Right lung (tissue), 5 donors: Measurements from ENCODE around the gene ZNF341. TPM values are rescaled to one million over a fixed set of nuclear protein-coding genes. Genes with fewer than 3 reads are reported as not detected.

ENCODE experiments used
- DNase-seq, 2 donors: peaks; one replicate each; pipeline ENCODE4 v3.0.0-alpha.2; 2013
- polyA plus RNA-seq, 5 donors: library from polyadenylated mRNA; unstranded; fragments of 120-200 nt; gene quantifications; one replicate each; pipeline versions ENCODE4 v1.2.1 to v1.2.3, GENCODE V29; 2013; ENCODE audit warnings: inconsistent platforms in 1 of 5, low replicate concordance in 1 of 5; ENCODE audit not compliant: insufficient read length in 5 of 5, insufficient read depth in 1 of 5

ZNF341 gene
- polyA plus RNA-seq, 5 donors = 3.0 to 5.3 (median 4.0) TPM

- no peak for DNase-seq
These were observed 34.9 kb downstream of the ZNF341 start for GRCh38 chr20:33766686-33767085.

DNA sequence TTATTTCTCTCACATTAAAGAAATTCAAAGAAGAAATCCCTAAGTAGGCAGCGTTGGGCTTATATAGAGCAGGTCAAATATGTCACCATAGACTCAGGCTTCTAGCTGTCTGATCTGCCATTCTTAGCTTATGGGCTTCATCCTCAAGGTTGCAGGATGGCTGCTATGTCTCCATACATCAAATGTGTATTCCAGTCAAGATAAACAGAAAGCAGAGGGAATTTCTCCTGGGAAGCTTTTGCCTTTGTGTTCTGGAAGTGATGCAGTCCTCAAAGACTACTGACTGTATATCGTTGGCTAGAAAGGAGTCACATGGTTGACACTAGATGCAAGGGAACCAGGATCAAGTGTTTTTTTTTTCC is 36.0 kb downstream of the ZNF341 start:
- DNase-seq = no peak

- DNase-seq = no peak
These were observed 37.2 kb downstream of the ZNF341 start for GRCh38 chr20:33769043-33769442.

- no peak for DNase-seq
These were observed 38.2 kb downstream of the ZNF341 start for GRCh38 chr20:33770005-33770404.

DNA sequence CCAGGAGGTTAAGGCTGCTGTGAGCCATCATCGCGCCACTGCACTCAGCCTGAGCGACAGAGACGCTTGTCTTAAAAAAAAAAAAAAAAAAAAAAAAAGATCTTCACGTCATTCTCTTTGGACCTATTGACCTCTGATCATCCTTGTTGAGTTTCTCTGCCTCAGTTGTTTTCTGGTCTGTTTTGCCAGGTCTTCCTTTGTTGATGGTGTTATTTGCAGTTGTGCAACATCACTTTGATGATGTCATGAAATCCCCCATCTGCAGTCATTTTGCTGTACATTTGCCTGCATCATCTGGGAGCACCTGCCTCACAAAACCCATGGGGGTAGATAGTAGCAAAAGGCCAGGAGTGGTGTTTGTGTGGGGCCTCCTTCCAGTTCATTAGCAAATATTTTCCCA is 40.1 kb downstream of the ZNF341 start:
- no peak for DNase-seq

- no peak for DNase-seq
These were observed 40.6 kb downstream of the ZNF341 start for GRCh38 chr20:33772439-33772838.

- DNase-seq = no peak
These were observed 41.8 kb downstream of the ZNF341 start for GRCh38 chr20:33773412-33774089.

DNA sequence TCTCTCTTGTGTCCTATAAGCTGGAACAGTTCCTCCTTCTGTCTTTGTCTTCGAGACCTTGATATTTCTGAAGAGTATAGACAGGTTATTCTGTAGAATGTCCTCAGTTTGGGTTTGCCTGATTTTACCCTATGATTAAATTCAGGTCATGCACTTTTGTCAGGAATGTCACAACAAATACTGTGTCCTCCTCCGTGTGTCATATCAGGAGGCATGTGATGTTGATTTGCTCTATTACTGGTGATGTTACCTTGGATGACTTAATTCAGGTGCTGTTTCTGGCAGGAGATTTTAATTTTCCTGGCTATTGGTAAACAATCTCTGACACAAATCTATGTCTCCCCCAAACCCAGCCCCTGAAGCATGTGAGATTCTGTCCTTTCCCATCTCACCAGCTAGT is 46.0 kb downstream of the ZNF341 start:
- no peak for DNase-seq

- no peak for DNase-seq
These were observed 49.3 kb downstream of the ZNF341 start for GRCh38 chr20:33781133-33781532.

DNA sequence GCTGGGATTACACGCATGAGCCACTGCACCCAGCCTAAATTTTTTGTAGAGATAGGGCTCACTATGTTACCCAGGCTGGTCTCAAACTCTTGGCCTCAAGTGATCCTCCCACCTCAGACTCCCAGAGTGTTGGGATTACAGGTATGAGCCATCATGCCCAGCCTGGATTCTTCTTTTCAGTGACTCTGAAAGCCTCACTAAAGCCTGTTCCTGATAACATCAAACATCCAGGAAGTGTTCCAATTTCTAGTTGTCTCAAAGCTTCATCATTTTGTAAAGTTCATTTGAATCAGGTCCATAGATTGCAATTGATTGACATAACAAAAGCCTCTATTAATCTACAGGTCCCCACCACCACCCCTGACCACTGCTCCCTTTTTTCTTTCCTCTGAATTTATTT is 50.1 kb downstream of the ZNF341 start:
- no peak for DNase-seq

DNA sequence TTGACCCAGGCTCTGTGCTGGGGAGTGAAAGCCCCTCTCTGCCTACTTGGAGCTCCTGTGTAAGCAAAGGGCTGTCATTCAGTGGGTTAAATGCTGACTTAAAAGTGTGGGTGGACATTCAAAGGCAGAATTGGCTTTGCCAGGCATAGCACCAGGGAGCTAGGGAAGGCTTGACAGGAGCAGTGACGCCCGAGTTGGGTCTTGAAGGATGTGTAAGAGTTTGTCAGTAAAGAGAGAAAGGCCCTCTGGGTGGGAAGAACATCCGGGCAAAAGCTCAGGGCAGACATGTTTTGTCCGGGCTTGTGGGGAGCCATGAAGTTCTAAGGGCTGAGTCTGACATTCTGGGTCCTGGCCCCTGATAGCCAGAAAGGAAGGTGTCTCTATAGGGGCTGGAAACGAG is 51.5 kb downstream of the ZNF341 start:
- DNase-seq = no peak

DNA sequence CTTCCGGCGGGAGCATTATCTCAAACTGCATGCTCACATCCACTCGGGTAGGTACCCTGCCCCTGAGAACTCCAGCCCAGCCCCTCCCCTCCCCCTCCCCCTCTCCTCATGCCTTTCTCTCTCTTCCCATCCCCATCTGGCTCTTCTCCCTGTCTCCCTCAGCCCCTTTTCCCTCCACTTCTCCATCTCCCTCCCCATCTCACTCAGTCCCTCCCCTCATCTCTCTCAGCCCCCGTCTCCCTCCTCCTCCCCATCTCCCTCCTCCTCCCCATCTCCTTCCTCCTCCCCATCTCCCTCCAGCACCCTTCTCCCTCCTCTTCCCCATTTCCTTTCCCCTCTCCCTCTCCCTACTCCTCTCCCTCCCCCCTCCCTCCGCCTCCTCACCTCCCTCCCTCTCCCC is 52.0 kb downstream of the ZNF341 start:
- no peak for DNase-seq

DNA sequence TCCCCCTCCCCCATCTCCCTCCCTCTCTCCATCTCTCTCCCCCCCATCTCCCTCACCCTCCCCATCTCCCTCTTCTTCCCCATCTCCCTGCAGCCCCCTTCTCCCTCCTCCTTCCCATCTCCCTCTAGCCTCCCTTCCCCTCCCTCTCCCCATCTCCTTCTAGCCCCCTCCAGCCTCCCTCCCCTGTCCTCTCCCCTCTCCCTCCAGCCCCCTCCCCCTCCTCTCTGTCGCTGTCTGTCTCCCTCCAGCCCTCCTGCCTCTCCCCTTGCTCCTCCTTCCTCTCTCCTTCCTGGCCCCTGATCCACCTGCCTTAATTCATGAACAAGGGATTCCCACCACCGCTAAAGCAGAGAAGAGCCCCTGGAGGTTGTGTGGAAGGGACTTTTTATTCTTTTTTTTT is 52.4 kb downstream of the ZNF341 start:
- DNase-seq = no peak

GRCh38 chr20:33785503-33785902 is 53.7 kb downstream of the ZNF341 start:
- no peak for DNase-seq

- no peak for DNase-seq
These were observed 55.6 kb downstream of the ZNF341 start for GRCh38 chr20:33787253-33787891.

GRCh38 chr20:33788351-33789049 is 56.7 kb downstream of the ZNF341 start:
- DNase-seq = no peak

DNA sequence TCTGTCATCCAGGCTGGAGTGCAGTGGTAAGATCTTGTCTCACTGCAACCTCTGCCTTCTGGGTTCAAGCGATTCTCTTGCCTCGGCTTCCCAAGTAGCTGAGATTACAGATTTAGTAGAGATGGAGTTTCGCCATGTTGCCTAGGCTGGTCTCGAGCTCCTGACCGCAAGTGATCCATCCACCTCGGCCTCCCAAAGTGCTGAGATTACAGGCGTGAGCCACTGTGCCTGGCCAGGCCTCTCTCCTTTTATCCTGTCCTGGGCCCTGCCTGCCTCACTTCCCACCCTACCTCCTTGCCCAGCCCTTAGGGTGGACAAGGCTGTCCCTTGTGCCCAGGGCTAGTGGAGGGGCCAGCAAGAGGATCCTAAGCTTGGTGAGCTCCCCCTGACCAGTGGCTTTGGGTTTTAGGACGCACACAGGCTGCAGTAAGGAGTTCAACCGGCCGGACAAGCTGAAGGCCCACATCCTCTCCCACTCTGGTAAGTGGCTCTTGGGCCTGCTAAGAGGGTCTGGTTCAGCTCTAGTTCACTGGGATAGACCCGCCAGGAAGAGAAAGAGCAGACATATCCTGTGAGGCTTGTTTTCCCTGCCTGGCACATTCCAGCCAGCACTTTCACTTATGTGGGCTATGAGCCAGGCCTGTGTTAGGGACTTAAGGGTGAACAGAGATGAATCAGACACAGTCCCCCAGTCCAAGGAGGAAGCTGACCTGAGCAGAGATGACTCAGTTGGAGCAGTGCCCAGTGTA is 57.5 kb downstream of the ZNF341 start:
- DNase-seq = peak; percentile 68 to 71

GRCh38 chr20:33789858-33790182 is 58.0 kb downstream of the ZNF341 start:
- no peak for DNase-seq

DNA sequence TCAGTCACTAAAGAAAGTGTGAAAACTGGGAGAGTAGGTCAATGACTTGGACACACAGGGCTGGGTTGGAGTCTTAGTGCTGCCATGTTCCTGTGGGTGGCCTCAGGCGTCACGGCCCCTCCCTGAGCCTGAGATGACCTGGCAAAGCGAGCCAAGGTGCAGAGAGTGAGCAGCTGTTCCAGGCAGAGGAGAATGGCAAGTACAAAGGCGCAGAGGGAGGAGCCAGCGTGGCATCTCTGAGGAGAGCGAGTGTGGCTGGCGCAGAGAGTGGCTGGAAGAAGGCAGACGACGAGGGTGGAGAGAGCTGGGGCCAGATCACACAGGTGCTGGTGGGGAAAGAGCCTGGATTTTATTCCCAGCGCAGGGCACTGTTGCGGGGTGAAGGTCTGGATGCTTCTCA is 58.8 kb downstream of the ZNF341 start:
- no peak for DNase-seq

- DNase-seq = no peak
These were observed 59.2 kb downstream of the ZNF341 start for GRCh38 chr20:33791021-33791420.

- no peak for DNase-seq
These were observed 59.7 kb downstream of the ZNF341 start for GRCh38 chr20:33791540-33791939.

GRCh38 chr20:33791959-33792597 is 60.3 kb downstream of the ZNF341 start:
- no peak for DNase-seq
